Ovary (tissue), 9 donors: ENCODE results near the gene RGS19. TPM values are rescaled to one million over a fixed set of nuclear protein-coding genes. Genes with fewer than 3 reads are reported as not detected.

Experiments
- DNase-seq, 5 donors: peaks; one replicate each; pipeline ENCODE4 v3.0.0-alpha.2; 2019 to 2020
- H3K27ac ChIP-seq, 2 donors: fragments of 200-600 bp; one replicate each; pipeline versions ENCODE4 v1.5.1 to v1.8.0; 2019 to 2022
- H3K27me3 ChIP-seq: fragments of 200-600 bp; one replicate; pipeline ENCODE4 v1.8.0; 2022
- H3K36me3 ChIP-seq: fragments of 200-600 bp; sonication (generic); one replicate; pipeline ENCODE4 v1.5.1; 2019
- H3K4me1 ChIP-seq: one replicate; pipeline ENCODE4 v1.8.1; 2013; ENCODE audit warnings: mild to moderate bottlenecking, moderate library complexity; ENCODE audit not compliant: insufficient read depth
- H3K4me3 ChIP-seq: fragments of 200-600 bp; sonication (generic); one replicate; pipeline ENCODE4 v1.5.1; 2017
- H3K9me3 ChIP-seq, 2 donors: fragments of 200-600 bp in 1 of 2; sonication (generic) in 1 of 2; one replicate each; pipeline versions ENCODE4 v1.5.1 to v1.8.1; 2013 to 2019; ENCODE audit warnings: mild to moderate bottlenecking in 1 of 2, moderate library complexity in 1 of 2
- CTCF ChIP-seq, 3 donors: fragments of 450-650 bp in 2 of 3; fragments of 200-600 bp in 1 of 3; IDR thresholded peaks; one replicate each; pipeline versions ENCODE4 v1.5.1 to v1.8.0; 2016 to 2022; ENCODE audit warnings: antibody characterized with exemption in 3 of 3, mild to moderate bottlenecking in 1 of 3
- EP300 ChIP-seq: sonication (generic); formaldehyde crosslinking; IDR thresholded peaks from one replicate; pipeline ENCODE4 v1.6.1; 2017; ENCODE audit warnings: antibody characterized with exemption
- POLR2A ChIP-seq: fragments of 450-650 bp; IDR thresholded peaks from one replicate; pipeline ENCODE4 v1.6.1; 2017; ENCODE audit warnings: antibody characterized with exemption, mild to moderate bottlenecking, moderate library complexity
- WGBS, 3 donors: extraction: QIAGEN DNeasy Blood & Tissue Kit in 1 of 3; methylation state at CpG; one replicate each; pipeline versions ENCODE4 v1.1.5 to v1.1.7; 2013 to 2017; 5-methylcytosine and 5-hydroxymethylcytosine counted together
- intact Hi-C, 4 donors: fragments of 100-400 bp; cut with DNase I; formaldehyde crosslinking; loops; one replicate each; pipeline versions ENCODE4 v1.11.0 to v1.15.1; 2022 to 2023
- polyA plus RNA-seq, 2 donors: library from polyadenylated mRNA; stranded (reverse); fragments of 200-250 nt in 1 of 2; fragments of 350-450 nt in 1 of 2; fragmentation: Illumina TruSeq in 1 of 2; extraction: RNeasy Lipid Tissue Mini Kit (QIAGEN cat#74804) in 1 of 2; gene quantifications; one replicate each; pipeline ENCODE4 v1.2.3, GENCODE V29; 2013 to 2014
- total RNA-seq, 7 donors: library from RNA; depleted of rRNA in 2 of 7; stranded (reverse); fragments of >200 nt in 2 of 7; fragmentation: NEBNext Ultra II Directional in 3 of 7; extraction: Animal tissue kit (Norgen Biotek cat#: 25700) in 3 of 7; gene quantifications; one replicate each; pipeline versions ENCODE4 v1.1.0 to v1.2.4, GENCODE V29; 2016 to 2023
- donor health status: DM: no; HTN: no; CAD: no; lungs with moderate emphysema.
- donor health status: DM: no; HTN: no; CAD: no.
- donor health status: Bipolar disorder and iron deficiency.
- donor health status: DM: yes; HTN: yes; CAD: no.
- donor health status: DM: no; HTN: no; CAD: no.
- donor health status: DM: yes; HTN: yes; CAD: no.

Gene RGS19
- total and polyA plus RNA-seq, 9 donors, result 2.1 to 7.6 (median 4.5) TPM

GRCh38 chr20:64053841-64054661 is 25.3 kb downstream of the RGS19 start:
- Histone ChIP-seq H3K27ac (no peak overlapping the region), H3K36me3 (no peaks in the 10 kb centered on the region), H3K9me3 (no peaks in the 10 kb centered on the region), H3K4me1 (peaks cover 2% of the 10 kb centered on the region), H3K27me3 (peaks cover 3% of the 10 kb centered on the region), H3K4me3 (no peak overlapping the region)
- intact Hi-C loops, result no loop called here
- DNase-seq, result peak in 1 of 5 donors; percentile 45
- 25 to 32% (median 31%) methylated on average over 17 of the region's 17 CpGs for WGBS, 3 donors
- TF ChIP-seq POLR2A (no peak), EP300 (no peak), CTCF (IDR thresholded peaks at IDR 0.05) (no peak)

- Histone ChIP-seq H3K36me3 (no peaks in the 10 kb centered on the region), H3K4me1 (peaks cover 2% of the 10 kb centered on the region), H3K27ac (no peak overlapping the region), H3K4me3 (no peak overlapping the region), H3K27me3 (peaks cover 3% of the 10 kb centered on the region), H3K9me3 (no peaks in the 10 kb centered on the region)
- TF ChIP-seq CTCF (IDR thresholded peaks at IDR 0.05) (no peak), POLR2A (no peak), EP300 (no peak)
- intact Hi-C loops, result no loop called here
- 76 to 82% (median 80%) methylated on average over 33 of the region's 33 CpGs for WGBS, 3 donors
- DNase-seq, result no peak
These were observed 26.1 kb downstream of the RGS19 start for GRCh38 chr20:64052987-64053840.

- WGBS, 3 donors, result 67 to 85% (median 75%) methylated on average over 10 of the region's 10 CpGs
These were observed 27.0 kb downstream of the RGS19 start for GRCh38 chr20:64052326-64052722.

More at GRCh38 chr20:64052326-64052722, 27.0 kb downstream of the RGS19 start:
- Histone ChIP-seq H3K9me3 (no peaks in the 10 kb centered on the region), H3K36me3 (no peaks in the 10 kb centered on the region), H3K27ac (no peak overlapping the region), H3K4me3 (no peak overlapping the region), H3K27me3 (peaks cover 7% of the 10 kb centered on the region), H3K4me1 (peaks cover 2% of the 10 kb centered on the region)
- intact Hi-C loops, result no loop called here
- TF ChIP-seq EP300 (no peak), POLR2A (no peak), CTCF (IDR thresholded peaks at IDR 0.05) (no peak)
- no peak for DNase-seq
